ENCODE results near the gene MCRIP2. TPM values are rescaled to one million over a fixed set of nuclear protein-coding genes. Genes with fewer than 3 reads are reported as not detected.

MCRIP2 gene
- total and polyA plus RNA-seq, 2 experiments from 2014 or later: 64.3 to 67.7 TPM

DNA sequence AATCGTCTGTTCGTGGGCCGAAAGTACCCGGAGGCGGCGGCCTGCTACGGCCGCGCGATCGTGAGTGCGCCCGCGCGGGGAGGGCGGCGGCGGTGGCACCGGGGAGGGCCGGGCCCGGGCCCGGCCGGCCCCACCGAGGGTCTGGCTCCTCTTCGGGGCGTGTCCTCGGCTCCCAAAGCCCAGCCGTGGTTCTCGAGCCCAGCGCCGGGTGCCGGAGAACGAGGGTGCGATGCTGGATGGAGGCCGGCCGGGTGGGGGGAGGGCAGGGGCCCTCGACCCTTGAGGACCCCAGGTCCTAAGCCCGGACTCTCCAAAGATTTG is 39.0 kb downstream of the MCRIP2 start (continued):
- TF ChIP-seq, protein P1, sequence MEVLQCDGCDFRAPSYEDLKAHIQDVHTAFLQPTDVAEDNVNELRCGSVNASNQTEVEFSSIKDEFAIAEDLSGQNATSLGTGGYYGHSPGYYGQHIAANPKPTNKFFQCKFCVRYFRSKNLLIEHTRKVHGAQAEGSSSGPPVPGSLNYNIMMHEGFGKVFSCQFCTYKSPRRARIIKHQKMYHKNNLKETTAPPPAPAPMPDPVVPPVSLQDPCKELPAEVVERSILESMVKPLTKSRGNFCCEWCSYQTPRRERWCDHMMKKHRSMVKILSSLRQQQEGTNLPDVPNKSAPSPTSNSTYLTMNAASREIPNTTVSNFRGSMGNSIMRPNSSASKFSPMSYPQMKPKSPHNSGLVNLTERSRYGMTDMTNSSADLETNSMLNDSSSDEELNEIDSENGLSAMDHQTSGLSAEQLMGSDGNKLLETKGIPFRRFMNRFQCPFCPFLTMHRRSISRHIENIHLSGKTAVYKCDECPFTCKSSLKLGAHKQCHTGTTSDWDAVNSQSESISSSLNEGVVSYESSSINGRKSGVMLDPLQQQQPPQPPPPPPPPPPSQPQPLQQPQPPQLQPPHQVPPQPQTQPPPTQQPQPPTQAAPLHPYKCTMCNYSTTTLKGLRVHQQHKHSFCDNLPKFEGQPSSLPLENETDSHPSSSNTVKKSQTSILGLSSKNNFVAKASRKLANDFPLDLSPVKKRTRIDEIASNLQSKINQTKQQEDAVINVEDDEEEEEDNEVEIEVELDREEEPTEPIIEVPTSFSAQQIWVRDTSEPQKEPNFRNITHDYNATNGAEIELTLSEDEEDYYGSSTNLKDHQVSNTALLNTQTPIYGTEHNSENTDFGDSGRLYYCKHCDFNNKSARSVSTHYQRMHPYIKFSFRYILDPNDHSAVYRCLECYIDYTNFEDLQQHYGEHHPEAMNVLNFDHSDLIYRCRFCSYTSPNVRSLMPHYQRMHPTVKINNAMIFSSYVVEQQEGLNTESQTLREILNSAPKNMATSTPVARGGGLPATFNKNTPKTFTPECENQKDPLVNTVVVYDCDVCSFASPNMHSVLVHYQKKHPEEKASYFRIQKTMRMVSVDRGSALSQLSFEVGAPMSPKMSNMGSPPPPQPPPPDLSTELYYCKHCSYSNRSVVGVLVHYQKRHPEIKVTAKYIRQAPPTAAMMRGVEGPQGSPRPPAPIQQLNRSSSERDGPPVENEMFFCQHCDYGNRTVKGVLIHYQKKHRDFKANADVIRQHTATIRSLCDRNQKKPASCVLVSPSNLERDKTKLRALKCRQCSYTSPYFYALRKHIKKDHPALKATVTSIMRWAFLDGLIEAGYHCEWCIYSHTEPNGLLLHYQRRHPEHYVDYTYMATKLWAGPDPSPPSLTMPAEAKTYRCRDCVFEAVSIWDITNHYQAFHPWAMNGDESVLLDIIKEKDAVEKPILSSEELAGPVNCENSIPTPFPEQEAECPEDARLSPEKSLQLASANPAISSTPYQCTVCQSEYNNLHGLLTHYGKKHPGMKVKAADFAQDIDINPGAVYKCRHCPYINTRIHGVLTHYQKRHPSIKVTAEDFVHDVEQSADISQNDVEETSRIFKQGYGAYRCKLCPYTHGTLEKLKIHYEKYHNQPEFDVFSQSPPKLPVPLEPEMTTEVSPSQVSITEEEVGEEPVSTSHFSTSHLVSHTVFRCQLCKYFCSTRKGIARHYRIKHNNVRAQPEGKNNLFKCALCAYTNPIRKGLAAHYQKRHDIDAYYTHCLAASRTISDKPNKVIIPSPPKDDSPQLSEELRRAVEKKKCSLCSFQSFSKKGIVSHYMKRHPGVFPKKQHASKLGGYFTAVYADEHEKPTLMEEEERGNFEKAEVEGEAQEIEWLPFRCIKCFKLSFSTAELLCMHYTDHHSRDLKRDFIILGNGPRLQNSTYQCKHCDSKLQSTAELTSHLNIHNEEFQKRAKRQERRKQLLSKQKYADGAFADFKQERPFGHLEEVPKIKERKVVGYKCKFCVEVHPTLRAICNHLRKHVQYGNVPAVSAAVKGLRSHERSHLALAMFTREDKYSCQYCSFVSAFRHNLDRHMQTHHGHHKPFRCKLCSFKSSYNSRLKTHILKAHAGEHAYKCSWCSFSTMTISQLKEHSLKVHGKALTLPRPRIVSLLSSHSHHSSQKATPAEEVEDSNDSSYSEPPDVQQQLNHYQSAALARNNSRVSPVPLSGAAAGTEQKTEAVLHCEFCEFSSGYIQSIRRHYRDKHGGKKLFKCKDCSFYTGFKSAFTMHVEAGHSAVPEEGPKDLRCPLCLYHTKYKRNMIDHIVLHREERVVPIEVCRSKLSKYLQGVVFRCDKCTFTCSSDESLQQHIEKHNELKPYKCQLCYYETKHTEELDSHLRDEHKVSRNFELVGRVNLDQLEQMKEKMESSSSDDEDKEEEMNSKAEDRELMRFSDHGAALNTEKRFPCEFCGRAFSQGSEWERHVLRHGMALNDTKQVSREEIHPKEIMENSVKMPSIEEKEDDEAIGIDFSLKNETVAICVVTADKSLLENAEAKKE (CRISPR knock-in tag; IDR thresholded peaks at IDR 0.05): no peak
- no peak for TF ChIP-seq NANOG (IDR thresholded peaks at IDR 0.05; ENCODE audit: borderline replicate concordance)
- TF ChIP-seq, protein P2, sequence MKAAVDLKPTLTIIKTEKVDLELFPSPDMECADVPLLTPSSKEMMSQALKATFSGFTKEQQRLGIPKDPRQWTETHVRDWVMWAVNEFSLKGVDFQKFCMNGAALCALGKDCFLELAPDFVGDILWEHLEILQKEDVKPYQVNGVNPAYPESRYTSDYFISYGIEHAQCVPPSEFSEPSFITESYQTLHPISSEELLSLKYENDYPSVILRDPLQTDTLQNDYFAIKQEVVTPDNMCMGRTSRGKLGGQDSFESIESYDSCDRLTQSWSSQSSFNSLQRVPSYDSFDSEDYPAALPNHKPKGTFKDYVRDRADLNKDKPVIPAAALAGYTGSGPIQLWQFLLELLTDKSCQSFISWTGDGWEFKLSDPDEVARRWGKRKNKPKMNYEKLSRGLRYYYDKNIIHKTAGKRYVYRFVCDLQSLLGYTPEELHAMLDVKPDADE (IDR thresholded peaks at IDR 0.05): no peak
- no peak for TF ChIP-seq JUNB (IDR thresholded peaks at IDR 0.05; ENCODE audit: unreplicated experiment)
- TF ChIP-seq EZH2phosphoT487 (IDR thresholded peaks at IDR 0.05; ENCODE audit: unreplicated experiment): no peak
- no peak for TF ChIP-seq ZNF114 (CRISPR knock-in tag; IDR thresholded peaks at IDR 0.05)
- TF ChIP-seq, protein P3, sequence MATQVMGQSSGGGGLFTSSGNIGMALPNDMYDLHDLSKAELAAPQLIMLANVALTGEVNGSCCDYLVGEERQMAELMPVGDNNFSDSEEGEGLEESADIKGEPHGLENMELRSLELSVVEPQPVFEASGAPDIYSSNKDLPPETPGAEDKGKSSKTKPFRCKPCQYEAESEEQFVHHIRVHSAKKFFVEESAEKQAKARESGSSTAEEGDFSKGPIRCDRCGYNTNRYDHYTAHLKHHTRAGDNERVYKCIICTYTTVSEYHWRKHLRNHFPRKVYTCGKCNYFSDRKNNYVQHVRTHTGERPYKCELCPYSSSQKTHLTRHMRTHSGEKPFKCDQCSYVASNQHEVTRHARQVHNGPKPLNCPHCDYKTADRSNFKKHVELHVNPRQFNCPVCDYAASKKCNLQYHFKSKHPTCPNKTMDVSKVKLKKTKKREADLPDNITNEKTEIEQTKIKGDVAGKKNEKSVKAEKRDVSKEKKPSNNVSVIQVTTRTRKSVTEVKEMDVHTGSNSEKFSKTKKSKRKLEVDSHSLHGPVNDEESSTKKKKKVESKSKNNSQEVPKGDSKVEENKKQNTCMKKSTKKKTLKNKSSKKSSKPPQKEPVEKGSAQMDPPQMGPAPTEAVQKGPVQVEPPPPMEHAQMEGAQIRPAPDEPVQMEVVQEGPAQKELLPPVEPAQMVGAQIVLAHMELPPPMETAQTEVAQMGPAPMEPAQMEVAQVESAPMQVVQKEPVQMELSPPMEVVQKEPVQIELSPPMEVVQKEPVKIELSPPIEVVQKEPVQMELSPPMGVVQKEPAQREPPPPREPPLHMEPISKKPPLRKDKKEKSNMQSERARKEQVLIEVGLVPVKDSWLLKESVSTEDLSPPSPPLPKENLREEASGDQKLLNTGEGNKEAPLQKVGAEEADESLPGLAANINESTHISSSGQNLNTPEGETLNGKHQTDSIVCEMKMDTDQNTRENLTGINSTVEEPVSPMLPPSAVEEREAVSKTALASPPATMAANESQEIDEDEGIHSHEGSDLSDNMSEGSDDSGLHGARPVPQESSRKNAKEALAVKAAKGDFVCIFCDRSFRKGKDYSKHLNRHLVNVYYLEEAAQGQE (IDR thresholded peaks at IDR 0.05; ENCODE audit: unreplicated experiment): no peak
- TF ChIP-seq POLR2AphosphoS5 (IDR thresholded peaks at IDR 0.05; ENCODE audit: low read depth): no peak
- TF ChIP-seq ZNF331 (CRISPR knock-in tag; IDR thresholded peaks at IDR 0.05; ENCODE audit: low read depth): no peak

Data from GM23338 (cell line).